ENCODE data around the gene ITPR2.

- TF ChIP-seq EZH2 (IDR thresholded peaks at IDR 0.05; ENCODE audit: insufficient read depth, poor library complexity, severe bottlenecking) (no peak), EZH2phosphoT487 (IDR thresholded peaks at IDR 0.05; ENCODE audit: insufficient read depth, low read depth) (no peak)
Measured at GRCh38 chr12:26801486-26801885, 31.5 kb downstream of the ITPR2 start.
